H9 (cell line): ENCODE data around the gene KLK2. TPM values are rescaled to one million over a fixed set of nuclear protein-coding genes. Genes with fewer than 3 reads are reported as not detected.

ENCODE experiments used
- DNase-seq: peaks from one replicate; pipeline ENCODE4 v3.0.0-alpha.2; 2017
- H2AFZ ChIP-seq: one replicate; pipeline ENCODE4 v1.6.1; 2013; ENCODE audit warnings: mild to moderate bottlenecking, low read length, control low read depth, moderate library complexity
- H2AK5ac ChIP-seq: 2 replicates; pipeline ENCODE4 v1.6.1; 2013; ENCODE audit warnings: low read length, control low read depth, mixed read lengths; ENCODE audit not compliant: insufficient read length
- H2BK120ac ChIP-seq: one replicate; pipeline ENCODE4 v1.6.1; 2013; ENCODE audit warnings: low read depth, mild to moderate bottlenecking, low read length, control low read depth, inconsistent platforms; ENCODE audit not compliant: poor library complexity, severe bottlenecking
- H2BK12ac ChIP-seq: 2 replicates; pipeline ENCODE4 v1.6.1; 2013; ENCODE audit warnings: low read length, control low read depth, mixed read lengths, low read depth; ENCODE audit not compliant: insufficient read length
- H2BK15ac ChIP-seq: 2 replicates; pipeline ENCODE4 v1.6.1; 2013; ENCODE audit warnings: low read depth, low read length, control low read depth
- H2BK20ac ChIP-seq: one replicate; pipeline ENCODE4 v1.6.1; 2013; ENCODE audit warnings: low read depth, mild to moderate bottlenecking, low read length, control low read depth, inconsistent platforms; ENCODE audit not compliant: poor library complexity, severe bottlenecking
- H2BK5ac ChIP-seq: 2 replicates; pipeline ENCODE4 v1.6.1; 2013; ENCODE audit warnings: low read length, control low read depth, mixed read lengths; ENCODE audit not compliant: insufficient read length
- H3K14ac ChIP-seq: 2 replicates; pipeline ENCODE4 v1.6.1; 2013; ENCODE audit warnings: low read length, control low read depth; ENCODE audit not compliant: insufficient read depth
- H3K18ac ChIP-seq: 2 replicates; pipeline ENCODE4 v1.6.1; 2013; ENCODE audit warnings: low read depth, mild to moderate bottlenecking, mixed read lengths, low read length, control low read depth; ENCODE audit not compliant: insufficient read length
- H3K23ac ChIP-seq: 2 replicates; pipeline ENCODE4 v1.6.1; 2013; ENCODE audit warnings: low read length, control low read depth, mixed read lengths, low read depth; ENCODE audit not compliant: insufficient read length
- H3K23me2 ChIP-seq: 2 replicates; pipeline ENCODE4 v1.6.1; 2013; ENCODE audit warnings: low read depth, mild to moderate bottlenecking, mixed read lengths, low read length, control low read depth; ENCODE audit not compliant: insufficient read length, poor library complexity, severe bottlenecking
- H3K27ac ChIP-seq: 2 replicates; pipeline ENCODE4 v1.5.1; 2013; ENCODE audit warnings: low read length, control low read depth, mixed read lengths, low read depth; ENCODE audit not compliant: insufficient read length
- H3K27me3 ChIP-seq: 2 replicates; pipeline ENCODE4 v1.6.1; 2013; ENCODE audit warnings: low read length, control low read depth, inconsistent platforms; ENCODE audit not compliant: insufficient read depth
- H3K4ac ChIP-seq: 2 replicates; pipeline ENCODE4 v1.6.1; 2013; ENCODE audit warnings: low read depth, mild to moderate bottlenecking, control low read depth, inconsistent platforms, low read length, moderate library complexity
- H3K4me1 ChIP-seq: 2 replicates; pipeline ENCODE4 v1.6.1; 2013; ENCODE audit warnings: low read length, control low read depth, inconsistent platforms; ENCODE audit not compliant: insufficient read depth
- H3K4me2 ChIP-seq: 2 replicates; pipeline ENCODE4 v1.6.1; 2013; ENCODE audit warnings: low read length, control low read depth, mixed read lengths; ENCODE audit not compliant: insufficient read length, insufficient read depth
- H3K56ac ChIP-seq: 2 replicates; pipeline ENCODE4 v1.6.1; 2013; ENCODE audit warnings: low read depth, mild to moderate bottlenecking, mixed read lengths, low read length, control low read depth; ENCODE audit not compliant: insufficient read length
- H3K79me1 ChIP-seq: 2 replicates; pipeline ENCODE4 v1.6.1; 2013; ENCODE audit warnings: low read depth, mild to moderate bottlenecking, moderate library complexity, low read length, control low read depth, inconsistent platforms; ENCODE audit not compliant: insufficient read depth, poor library complexity, severe bottlenecking
- H3K79me2 ChIP-seq: 2 replicates; pipeline ENCODE4 v1.6.1; 2013; ENCODE audit warnings: low read length, control low read depth, inconsistent platforms; ENCODE audit not compliant: insufficient read depth
- H3K9ac ChIP-seq: 2 replicates; pipeline ENCODE4 v1.6.1; 2013; ENCODE audit warnings: low read length, control low read depth, mixed read lengths; ENCODE audit not compliant: insufficient read length; ENCODE audit errors: extremely low read depth
- H3K9me3 ChIP-seq: one replicate; pipeline ENCODE4 v1.6.1; 2013; ENCODE audit warnings: low read depth, low read length, inconsistent platforms; ENCODE audit not compliant: control insufficient read depth
- H3T11ph ChIP-seq: one replicate; pipeline ENCODE4 v1.6.1; 2013; ENCODE audit warnings: mild to moderate bottlenecking, low read length, control low read depth, inconsistent platforms
- H4K20me1 ChIP-seq: one replicate; pipeline ENCODE4 v1.6.1; 2013; ENCODE audit not compliant: control insufficient read depth, insufficient read length, insufficient read depth
- H4K5ac ChIP-seq: 2 replicates; pipeline ENCODE4 v1.6.1; 2013; ENCODE audit warnings: low read depth, mild to moderate bottlenecking, mixed read lengths, low read length, control low read depth; ENCODE audit not compliant: insufficient read length
- H4K8ac ChIP-seq: replicated peaks from 2 replicates; pipeline ENCODE4 v1.6.1; 2013; ENCODE audit warnings: low read length, control low read depth, mixed read lengths, low read depth; ENCODE audit not compliant: insufficient read length
- H4K91ac ChIP-seq: 2 replicates; pipeline ENCODE4 v1.6.1; 2013; ENCODE audit warnings: low read depth, mild to moderate bottlenecking, moderate library complexity, mixed read lengths, low read length, control low read depth; ENCODE audit not compliant: insufficient read length
- H3K27ac Mint-ChIP-seq, 3 experiments: 2 replicates in 2 of 3; 3 replicates in 1 of 3; pipeline ENCODE4 v1.8.0; 2020 to 2021; ENCODE audit warnings: mixed read lengths in 3 of 3, mild to moderate bottlenecking in 1 of 3, moderate library complexity in 1 of 3
- H3K27me3 Mint-ChIP-seq: 2 replicates; pipeline ENCODE4 v1.8.0; 2021; ENCODE audit warnings: low read depth, mild to moderate bottlenecking, moderate library complexity, mixed read lengths
- H3K36me3 Mint-ChIP-seq, 3 experiments: 2 replicates in 2 of 3; 3 replicates in 1 of 3; pipeline ENCODE4 v1.8.0; 2020 to 2021; ENCODE audit warnings: low read depth in 3 of 3, mixed read lengths in 3 of 3; ENCODE audit not compliant: insufficient read depth in 1 of 3
- H3K4me1 Mint-ChIP-seq, 2 experiments: 2 replicates each; pipeline ENCODE4 v1.8.0; 2020; ENCODE audit warnings: mixed read lengths in 2 of 2
- H3K4me3 Mint-ChIP-seq, 2 experiments: 2 replicates in 1 of 2; 3 replicates in 1 of 2; pipeline ENCODE4 v1.8.0; 2020 to 2021; ENCODE audit warnings: mild to moderate bottlenecking in 2 of 2, mixed read lengths in 2 of 2, moderate library complexity in 1 of 2
- H3K9me3 Mint-ChIP-seq, 2 experiments: 2 replicates in 1 of 2; 3 replicates in 1 of 2; pipeline ENCODE4 v1.8.0; 2020; ENCODE audit warnings: mild to moderate bottlenecking in 2 of 2, mixed read lengths in 2 of 2, moderate library complexity in 1 of 2
- CTCF ChIP-seq: fragments of 200-600 bp; sonication (generic); conservative IDR thresholded peaks from 3 replicates; pipeline ENCODE4 v1.8.0; 2021; ENCODE audit warnings: antibody characterized with exemption, mild to moderate bottlenecking
- WGBS: extraction: QIAGEN DNeasy Blood & Tissue Kit; methylation state at CpG from one replicate; pipeline ENCODE4 v1.1.7; 2013; ENCODE audit warnings: missing lambda C conversion rate, low lambda C conversion rate, mixed read lengths; ENCODE audit not compliant: insufficient read length; ENCODE audit errors: extremely low coverage; 5-methylcytosine and 5-hydroxymethylcytosine counted together
- long read RNA-seq: library from polyadenylated mRNA; unstranded; transcript quantifications from one replicate; pipeline ENCODE4 v2.0.0, GENCODE V29; 2020
- total RNA-seq: library from RNA; stranded (reverse); gene quantifications from 2 replicates; pipeline ENCODE4 v1.2.1, GENCODE V29; 2021

The KLK2 gene
- total RNA-seq: not detected in 2 replicates
- long read RNA-seq: 0 reads

DNA sequence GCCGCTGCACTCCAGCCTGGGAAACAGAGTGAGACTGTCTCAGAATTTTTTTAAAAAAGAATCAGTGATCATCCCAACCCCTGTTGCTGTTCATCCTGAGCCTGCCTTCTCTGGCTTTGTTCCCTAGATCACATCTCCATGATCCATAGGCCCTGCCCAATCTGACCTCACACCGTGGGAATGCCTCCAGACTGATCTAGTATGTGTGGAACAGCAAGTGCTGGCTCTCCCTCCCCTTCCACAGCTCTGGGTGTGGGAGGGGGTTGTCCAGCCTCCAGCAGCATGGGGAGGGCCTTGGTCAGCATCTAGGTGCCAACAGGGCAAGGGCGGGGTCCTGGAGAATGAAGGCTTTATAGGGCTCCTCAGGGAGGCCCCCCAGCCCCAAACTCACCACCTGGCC, at the start of gene KLK2:
Gene KLK2, plus strand, starts transcription at position 384 of the 400 bp plus-strand sequence. CDS start 35 bp downstream, outside the sequence.
- H3K4me1 Mint-ChIP-seq: peaks cover 4 to 10% of the 10 kb centered on the region in 2 experiments; a peak in 2 of 4 replicates
- H3K27me3 Mint-ChIP-seq: peaks cover 50% of the 10 kb centered on the region
- H2BK15ac ChIP-seq: no peak within 1 kb of the TSS
- H3K9me3 Mint-ChIP-seq: no peaks in the 10 kb centered on the region; a peak in 1 of 5 replicates
- no peak within 1 kb of the TSS for H3T11ph ChIP-seq
- H3K9me3 ChIP-seq: no peaks in the 10 kb centered on the region
- H3K36me3 Mint-ChIP-seq: no peaks in the 10 kb centered on the region
- no peak within 1 kb of the TSS for H2BK5ac ChIP-seq
- no peak within 1 kb of the TSS for H2AK5ac ChIP-seq
- H2BK120ac ChIP-seq: no peak within 1 kb of the TSS
- no peak within 1 kb of the TSS for H4K8ac ChIP-seq
- WGBS: no CpG with 5 or more reads among the region's 3 CpGs
- no peak within 1 kb of the TSS for H3K4ac ChIP-seq
- H4K5ac ChIP-seq: no peak within 1 kb of the TSS
- no peak within 1 kb of the TSS for H3K4me3 Mint-ChIP-seq
- no peak within 1 kb of the TSS; the same call in 1 of the 2 replicates for H3K14ac ChIP-seq
- no peak within 1 kb of the TSS for H3K18ac ChIP-seq
- no peak within 1 kb of the TSS for H2BK12ac ChIP-seq
- H2AFZ ChIP-seq: no peak within 1 kb of the TSS
- no peak within 1 kb of the TSS for H3K9ac ChIP-seq
- no peak within 1 kb of the TSS for H3K27ac Mint-ChIP-seq
- TF ChIP-seq CTCF: no peak
- no peak for DNase-seq
- no peaks in the 10 kb centered on the region for H3K79me1 ChIP-seq
- H2BK20ac ChIP-seq: no peak within 1 kb of the TSS
- H3K23ac ChIP-seq: no peak within 1 kb of the TSS
- no peak within 1 kb of the TSS for H3K56ac ChIP-seq
- H3K23me2 ChIP-seq: no peaks in the 10 kb centered on the region
- H3K27me3 ChIP-seq: peaks cover 3% of the 10 kb centered on the region; the same call in 1 of the 2 replicates
- no peak within 1 kb of the TSS for H4K91ac ChIP-seq
- H3K79me2 ChIP-seq: no peaks in the 10 kb centered on the region
- H3K4me2 ChIP-seq: no peak within 1 kb of the TSS
- no peak within 1 kb of the TSS for H3K27ac ChIP-seq
- H3K4me1 ChIP-seq: no peaks in the 10 kb centered on the region; the same call in 1 of the 2 replicates
- H4K20me1 ChIP-seq: no peaks in the 10 kb centered on the region
